ENCODE measurements around the gene MAP4K2. TPM values are rescaled to one million over a fixed set of nuclear protein-coding genes. Genes with fewer than 3 reads are reported as not detected.
A peak's percentile ranks its signal among the peaks of the same experiment; 100 is the strongest.

MAP4K2 gene
- total RNA-seq, 1 donor from 2014 or later, result 12.7 TPM

GRCh38 chr11:64805481-64805880 is 2.5 kb upstream of the MAP4K2 start:
- DNase-seq (ENCODE audit: low spot score, unreplicated experiment), result no peak
- H3K4me1 Mint-ChIP-seq (ENCODE audit: low read depth), result peaks cover 17% of the 10 kb centered on the region

GRCh38 chr11:64804346-64805210 is 1.6 kb upstream of the MAP4K2 start:
- Mint-ChIP-seq H3K27ac (no peak overlapping the region), H3K4me3 (ENCODE audit: low read depth) (peak overlapping the region; percentile 86), H3K36me3 (ENCODE audit: insufficient read depth) (peaks cover 6% of the 10 kb centered on the region), H3K9me3 (ENCODE audit: low read depth) (no peaks in the 10 kb centered on the region), H3K4me1 (ENCODE audit: low read depth) (peaks cover 13% of the 10 kb centered on the region), H3K27me3 (no peaks in the 10 kb centered on the region)
- no peak for DNase-seq (ENCODE audit: low spot score, unreplicated experiment)
- no peak for TF ChIP-seq CTCF (IDR thresholded peaks at IDR 0.05; ENCODE audit: unreplicated experiment)

More at GRCh38 chr11:64805481-64805880, 2.5 kb upstream of the MAP4K2 start:
- peaks cover 6% of the 10 kb centered on the region for H3K36me3 Mint-ChIP-seq (ENCODE audit: insufficient read depth)
- no peak for TF ChIP-seq CTCF (IDR thresholded peaks at IDR 0.05; ENCODE audit: unreplicated experiment)
- H3K27me3 Mint-ChIP-seq, result no peaks in the 10 kb centered on the region
- H3K9me3 Mint-ChIP-seq (ENCODE audit: low read depth), result no peaks in the 10 kb centered on the region
- no peak overlapping the region for H3K4me3 Mint-ChIP-seq (ENCODE audit: low read depth)
- no peak overlapping the region for H3K27ac Mint-ChIP-seq

- DNase-seq (ENCODE audit: low spot score, unreplicated experiment), result no peak
- peak overlapping the region; percentile 86 for H3K4me3 Mint-ChIP-seq (ENCODE audit: low read depth)
Observed at GRCh38 chr11:64803846-64804345, 882 bp upstream of the MAP4K2 start.

GRCh38 chr11:64802370-64803157 is 450 bp downstream of the MAP4K2 start:
- H3K27me3 Mint-ChIP-seq, result no peaks in the 10 kb centered on the region
- peaks cover 6% of the 10 kb centered on the region for H3K36me3 Mint-ChIP-seq (ENCODE audit: insufficient read depth)
- H3K4me1 Mint-ChIP-seq (ENCODE audit: low read depth), result peaks cover 8% of the 10 kb centered on the region
- no peaks in the 10 kb centered on the region for H3K9me3 Mint-ChIP-seq (ENCODE audit: low read depth)
- peak overlapping the region; percentile 60 for H3K4me3 Mint-ChIP-seq (ENCODE audit: low read depth)
- DNase-seq (ENCODE audit: low spot score, unreplicated experiment), result no peak
- no peak overlapping the region for H3K27ac Mint-ChIP-seq
- TF ChIP-seq CTCF (IDR thresholded peaks at IDR 0.05; ENCODE audit: unreplicated experiment), result no peak

More at GRCh38 chr11:64803846-64804345, 882 bp upstream of the MAP4K2 start:
- Mint-ChIP-seq H3K9me3 (ENCODE audit: low read depth) (no peaks in the 10 kb centered on the region), H3K27ac (peak overlapping the region; percentile 93), H3K4me1 (ENCODE audit: low read depth) (peaks cover 8% of the 10 kb centered on the region), H3K27me3 (no peaks in the 10 kb centered on the region), H3K36me3 (ENCODE audit: insufficient read depth) (peaks cover 6% of the 10 kb centered on the region)
- no peak for TF ChIP-seq CTCF (IDR thresholded peaks at IDR 0.05; ENCODE audit: unreplicated experiment)

All from progenitor cell of endocrine pancreas (in vitro differentiated cells).